ENCODE measurements around the gene NAPB.

DNA sequence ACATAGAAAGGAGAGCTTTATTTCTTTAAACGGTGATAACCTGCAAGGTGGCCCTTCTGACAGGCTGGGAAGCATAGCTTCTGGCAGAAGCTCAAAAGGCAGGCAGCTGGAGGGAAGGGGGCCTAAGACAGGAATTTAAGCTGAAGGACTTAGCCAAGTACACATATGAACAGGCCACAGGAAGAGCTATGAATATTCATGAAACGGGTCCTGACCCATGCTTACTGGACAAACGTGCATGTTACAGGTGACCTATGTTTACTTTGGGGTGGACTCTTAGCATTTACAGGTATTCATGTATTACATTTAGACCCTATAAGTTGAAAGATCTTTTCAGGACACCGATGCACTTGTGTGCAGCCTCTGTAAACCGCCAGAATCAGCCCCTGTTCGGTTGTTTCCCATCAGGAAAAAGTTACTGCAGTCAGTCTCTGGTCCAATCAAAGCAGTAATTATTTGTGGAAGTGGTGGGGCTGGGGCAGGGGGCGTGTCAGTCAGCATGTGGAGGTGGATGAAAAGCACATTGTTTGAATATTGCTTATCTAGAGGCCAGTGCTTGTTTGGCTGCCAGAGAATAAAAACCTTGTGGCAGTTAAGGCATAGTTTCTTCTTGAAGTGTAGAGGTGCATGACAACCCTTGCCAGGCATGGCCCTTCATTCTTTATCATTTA is 62.2 kb downstream of the NAPB start:
- TF ChIP-seq EP300 (IDR thresholded peaks at IDR 0.05; ENCODE audit: low read depth) (no peak), POLR2AphosphoS5 (IDR thresholded peaks at IDR 0.05) (no peak), POLR2A (IDR thresholded peaks at IDR 0.05) (no peak)
- TF ChIP-seq, protein P1, sequence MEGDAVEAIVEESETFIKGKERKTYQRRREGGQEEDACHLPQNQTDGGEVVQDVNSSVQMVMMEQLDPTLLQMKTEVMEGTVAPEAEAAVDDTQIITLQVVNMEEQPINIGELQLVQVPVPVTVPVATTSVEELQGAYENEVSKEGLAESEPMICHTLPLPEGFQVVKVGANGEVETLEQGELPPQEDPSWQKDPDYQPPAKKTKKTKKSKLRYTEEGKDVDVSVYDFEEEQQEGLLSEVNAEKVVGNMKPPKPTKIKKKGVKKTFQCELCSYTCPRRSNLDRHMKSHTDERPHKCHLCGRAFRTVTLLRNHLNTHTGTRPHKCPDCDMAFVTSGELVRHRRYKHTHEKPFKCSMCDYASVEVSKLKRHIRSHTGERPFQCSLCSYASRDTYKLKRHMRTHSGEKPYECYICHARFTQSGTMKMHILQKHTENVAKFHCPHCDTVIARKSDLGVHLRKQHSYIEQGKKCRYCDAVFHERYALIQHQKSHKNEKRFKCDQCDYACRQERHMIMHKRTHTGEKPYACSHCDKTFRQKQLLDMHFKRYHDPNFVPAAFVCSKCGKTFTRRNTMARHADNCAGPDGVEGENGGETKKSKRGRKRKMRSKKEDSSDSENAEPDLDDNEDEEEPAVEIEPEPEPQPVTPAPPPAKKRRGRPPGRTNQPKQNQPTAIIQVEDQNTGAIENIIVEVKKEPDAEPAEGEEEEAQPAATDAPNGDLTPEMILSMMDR (IDR thresholded peaks at IDR 0.05): no peak

Measured in transverse colon (tissue), 4 donors.